ENCODE measurements around the gene MPRIP. TPM values are rescaled to one million over a fixed set of nuclear protein-coding genes. Genes with fewer than 3 reads are reported as not detected.

MPRIP gene
- total and polyA plus RNA-seq, 2 of the 13 experiments (the other 11 are each of a cell fraction or from before 2014, with no cell fraction given) = 50.2 to 52.4 TPM

GRCh38 chr17:17051791-17052461 is 9.7 kb downstream of the MPRIP start (continued):
- TF ChIP-seq ZNF619 (CRISPR knock-in tag; IDR thresholded peaks at IDR 0.05) (peak; percentile 49; the same call in 1 of the 2 replicates), GFI1 (CRISPR knock-in tag; IDR thresholded peaks at IDR 0.05; ENCODE audit: borderline replicate concordance) (peak; percentile 36; the same call in 1 of the 2 replicates), THRA (CRISPR knock-in tag; IDR thresholded peaks at IDR 0.05; ENCODE audit: borderline replicate concordance) (0 out of 2 replicates have a peak, but pooled peaks have one; percentile 5), ZNF747 (CRISPR knock-in tag; IDR thresholded peaks at IDR 0.05; ENCODE audit: borderline replicate concordance) (no peak), MAFK (conservative IDR thresholded peaks at IDR 0.05 in 1 of 2, IDR thresholded peaks at IDR 0.05 in 1 of 2; ENCODE audit: low read length in 2 of 2) (no peak), BATF2 (CRISPR knock-in tag; IDR thresholded peaks at IDR 0.05) (no peak), KDM6A (CRISPR knock-in tag; IDR thresholded peaks at IDR 0.05; ENCODE audit: low read depth) (no peak), SATB2 (CRISPR knock-in tag; IDR thresholded peaks at IDR 0.05) (no peak), ZBTB14 (CRISPR knock-in tag; IDR thresholded peaks at IDR 0.05) (no peak), MLX (CRISPR knock-in tag; IDR thresholded peaks at IDR 0.05) (no peak), PATZ1 (CRISPR knock-in tag; IDR thresholded peaks at IDR 0.05) (0 out of 2 replicates have a peak, but pooled peaks have one; percentile 17), KDM3A (CRISPR knock-in tag; IDR thresholded peaks at IDR 0.05; ENCODE audit: low read depth) (no peak), ZNF263 (CRISPR knock-in tag; IDR thresholded peaks at IDR 0.05) (0 out of 2 replicates have a peak, but pooled peaks have one; percentile 21), CENPX (CRISPR knock-in tag; IDR thresholded peaks at IDR 0.05) (no peak), RBM39 (IDR thresholded peaks at IDR 0.05; ENCODE audit: low read depth, low read length, poor library complexity, severe bottlenecking) (no peak), AKNA (CRISPR knock-in tag; IDR thresholded peaks at IDR 0.05; ENCODE audit: borderline replicate concordance) (no peak), SAFB2 (CRISPR knock-in tag; IDR thresholded peaks at IDR 0.05; ENCODE audit: borderline replicate concordance, low read depth) (no peak), CEBPG (CRISPR knock-in tag; IDR thresholded peaks at IDR 0.05) (0 out of 2 replicates have a peak, but pooled peaks have one; percentile 25)
